MM.1S (cell line): ENCODE results near the gene C3orf20.

Experiments used
- EZH2 ChIP-seq: fragments of 300-600 bp; sonication (generic); optimal IDR thresholded peaks from 2 replicates; pipeline ENCODE3; 2017; ENCODE audit warnings: low read depth, mild to moderate bottlenecking, antibody characterized with exemption, low read length, mixed read lengths
- EZH2phosphoT487 ChIP-seq: fragments of 300-600 bp; sonication (generic); IDR thresholded peaks from 2 replicates; pipeline ENCODE4 v1.6.1; 2018; ENCODE audit warnings: antibody characterized with exemption, low read length
- TF ChIP-seq, protein P1 (sequence below): fragments of 300-600 bp; sonication (generic); IDR thresholded peaks from 2 replicates; pipeline ENCODE4 v1.5.1; 2016; ENCODE audit warnings: antibody characterized with exemption, low read length, mixed read lengths

DNA sequence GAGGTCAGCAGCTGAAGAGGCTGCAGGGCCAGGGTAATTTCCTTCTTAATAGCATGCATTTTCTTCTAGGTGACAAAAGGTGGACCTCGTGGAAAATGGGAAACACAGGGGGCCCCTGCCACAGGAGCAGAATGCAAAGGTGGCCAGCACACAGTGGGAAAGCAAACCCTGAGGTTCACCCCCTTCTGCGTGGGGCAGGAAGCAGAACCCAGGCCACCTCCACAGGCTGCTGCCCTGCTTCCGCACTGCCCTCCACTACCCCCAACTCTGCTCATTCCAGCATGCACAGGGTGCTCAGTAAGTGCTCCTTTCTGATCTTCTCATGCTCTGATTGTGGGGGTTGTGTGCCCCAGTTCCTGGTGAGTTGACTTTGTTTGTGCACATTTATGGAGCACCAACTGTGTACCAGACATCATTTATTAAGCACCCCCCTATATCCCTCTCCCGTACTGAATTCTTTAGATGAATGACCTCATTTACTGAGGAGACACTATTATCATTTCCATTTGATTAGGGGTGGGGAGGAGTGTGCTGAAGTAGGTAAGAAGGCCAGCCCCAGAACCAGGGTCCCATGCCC lies 131.1 kb downstream of the C3orf20 start:
- TF ChIP-seq, protein P1, sequence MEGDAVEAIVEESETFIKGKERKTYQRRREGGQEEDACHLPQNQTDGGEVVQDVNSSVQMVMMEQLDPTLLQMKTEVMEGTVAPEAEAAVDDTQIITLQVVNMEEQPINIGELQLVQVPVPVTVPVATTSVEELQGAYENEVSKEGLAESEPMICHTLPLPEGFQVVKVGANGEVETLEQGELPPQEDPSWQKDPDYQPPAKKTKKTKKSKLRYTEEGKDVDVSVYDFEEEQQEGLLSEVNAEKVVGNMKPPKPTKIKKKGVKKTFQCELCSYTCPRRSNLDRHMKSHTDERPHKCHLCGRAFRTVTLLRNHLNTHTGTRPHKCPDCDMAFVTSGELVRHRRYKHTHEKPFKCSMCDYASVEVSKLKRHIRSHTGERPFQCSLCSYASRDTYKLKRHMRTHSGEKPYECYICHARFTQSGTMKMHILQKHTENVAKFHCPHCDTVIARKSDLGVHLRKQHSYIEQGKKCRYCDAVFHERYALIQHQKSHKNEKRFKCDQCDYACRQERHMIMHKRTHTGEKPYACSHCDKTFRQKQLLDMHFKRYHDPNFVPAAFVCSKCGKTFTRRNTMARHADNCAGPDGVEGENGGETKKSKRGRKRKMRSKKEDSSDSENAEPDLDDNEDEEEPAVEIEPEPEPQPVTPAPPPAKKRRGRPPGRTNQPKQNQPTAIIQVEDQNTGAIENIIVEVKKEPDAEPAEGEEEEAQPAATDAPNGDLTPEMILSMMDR: no peak
- TF ChIP-seq EZH2: no peak
- TF ChIP-seq EZH2phosphoT487: no peak
